Activated CD4-positive, alpha-beta T cell treated with anti-CD3 and anti-CD28 coated beads, Interleukin-2, amount 10 ng/mL, durations not matched to agents 7 days and 5 days (primary cell): ENCODE data around the gene MIB1. TPM values are rescaled to one million over a fixed set of nuclear protein-coding genes. Genes with fewer than 3 reads are reported as not detected.
"Not testable (repeated sequence)": the region's sequence is repeated elsewhere in the genome, so short reads cannot be mapped to it uniquely, and the experiment has no call there.

Source experiments
- CTCF ChIA-PET: fragments of 350-600 bp; sonication (Branson Sonifier 250); formaldehyde crosslinking; loops from one replicate; lab custom pipeline; 2021; ENCODE audit warnings: antibody characterized with exemption; lab: Charles Lee
- POLR2A ChIA-PET: fragments of 350-600 bp; sonication (Branson Sonifier 250); formaldehyde crosslinking; loops from one replicate; lab custom pipeline; 2021; ENCODE audit warnings: antibody characterized with exemption; lab: Charles Lee
- DNase-seq: peaks from one replicate; pipeline ENCODE4 v3.0.0-alpha.2; 2020
- H3K27ac Mint-ChIP-seq: one replicate; pipeline ENCODE4 v1.8.0; 2021; ENCODE audit warnings: mild to moderate bottlenecking, moderate library complexity, mixed read lengths
- H3K27me3 Mint-ChIP-seq: one replicate; pipeline ENCODE4 v1.8.0; 2021; ENCODE audit warnings: mixed read lengths
- H3K36me3 Mint-ChIP-seq: one replicate; pipeline ENCODE4 v1.8.0; 2021; ENCODE audit warnings: low read depth, mixed read lengths
- H3K4me1 Mint-ChIP-seq: one replicate; pipeline ENCODE4 v1.8.0; 2021; ENCODE audit warnings: mixed read lengths
- H3K4me3 Mint-ChIP-seq: one replicate; pipeline ENCODE4 v1.8.0; 2021; ENCODE audit warnings: mild to moderate bottlenecking, moderate library complexity, mixed read lengths
- H3K9me3 Mint-ChIP-seq: one replicate; pipeline ENCODE4 v1.8.0; 2021; ENCODE audit warnings: mixed read lengths
- total RNA-seq, 2 experiments: library from RNA; stranded (reverse); gene quantifications; one replicate each; pipeline ENCODE4 v1.2.3, GENCODE V29; 2021

MIB1 gene
- total RNA-seq, 2 experiments from 2014 or later, result 36.7 to 37.3 TPM

GRCh38 chr18:21796089-21796488, 55.5 kb downstream of the MIB1 start:
- POLR2A ChIA-PET, H3K27me3 Mint-ChIP-seq, H3K27ac Mint-ChIP-seq, DNase-seq, CTCF ChIA-PET, H3K9me3 Mint-ChIP-seq, H3K4me1 Mint-ChIP-seq, H3K4me3 Mint-ChIP-seq: not testable (repeated sequence)
- peaks cover 32% of the 10 kb centered on the region for H3K36me3 Mint-ChIP-seq

DNA sequence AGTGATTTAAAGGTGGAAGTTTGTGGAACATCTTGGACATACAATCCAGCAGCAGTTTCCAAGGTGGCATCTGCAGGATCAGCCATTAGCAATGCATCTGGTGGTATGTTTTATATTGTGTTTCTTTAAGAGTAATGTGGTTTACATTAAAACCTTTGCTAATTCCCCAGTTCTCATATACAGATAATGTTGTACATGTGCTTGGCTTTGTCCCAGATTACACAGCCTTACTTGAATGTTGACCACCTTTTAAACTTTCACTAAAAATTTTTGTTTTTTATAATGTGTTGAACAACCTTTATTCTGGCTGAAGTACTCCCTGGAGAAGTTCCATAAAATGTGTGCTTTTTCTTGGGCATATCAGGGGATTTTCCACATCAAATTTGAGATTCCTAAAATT, 57.5 kb downstream of the MIB1 start:
- no peak overlapping the region for H3K27ac Mint-ChIP-seq
- H3K4me3 Mint-ChIP-seq, result no peak overlapping the region
- DNase-seq, result no peak
- H3K27me3 Mint-ChIP-seq, result no peaks in the 10 kb centered on the region
- H3K36me3 Mint-ChIP-seq, result peaks cover 30% of the 10 kb centered on the region
- H3K4me1 Mint-ChIP-seq, result no peaks in the 10 kb centered on the region
- POLR2A ChIA-PET, result no interaction called here
- H3K9me3 Mint-ChIP-seq, result no peaks in the 10 kb centered on the region
- CTCF ChIA-PET, result no interaction called here

DNA sequence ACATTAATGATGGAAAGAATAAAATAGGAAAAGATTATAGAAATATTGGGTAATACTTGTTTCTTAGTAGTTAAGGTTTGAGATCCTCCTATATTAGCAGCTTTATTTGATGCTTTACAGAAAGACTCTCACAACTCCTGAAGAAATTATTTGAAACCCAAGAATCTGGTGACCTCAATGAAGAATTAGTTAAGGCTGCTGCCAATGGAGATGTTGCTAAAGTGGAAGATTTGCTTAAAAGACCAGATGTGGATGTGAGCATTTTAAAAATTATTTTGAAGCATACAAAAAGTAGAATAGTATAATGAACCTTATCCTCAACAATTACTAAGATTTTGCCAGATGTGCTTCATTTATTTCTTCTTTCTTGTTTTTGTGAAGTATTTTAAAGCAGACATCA, 59.1 kb downstream of the MIB1 start:
- H3K4me1 Mint-ChIP-seq, result no peaks in the 10 kb centered on the region
- ChIA-PET CTCF (no interaction called here), POLR2A (no interaction called here)
- H3K36me3 Mint-ChIP-seq, result peaks cover 38% of the 10 kb centered on the region
- no peaks in the 10 kb centered on the region for H3K9me3 Mint-ChIP-seq
- H3K4me3 Mint-ChIP-seq, result no peak overlapping the region
- no peak for DNase-seq
- H3K27me3 Mint-ChIP-seq, result no peaks in the 10 kb centered on the region
- H3K27ac Mint-ChIP-seq, result no peak overlapping the region

GRCh38 chr18:21803495-21803894, 62.9 kb downstream of the MIB1 start:
- H3K36me3 Mint-ChIP-seq, result peaks cover 32% of the 10 kb centered on the region
- DNase-seq, result no peak
- no peaks in the 10 kb centered on the region for H3K27me3 Mint-ChIP-seq
- H3K9me3 Mint-ChIP-seq, result peaks cover 2% of the 10 kb centered on the region
- ChIA-PET CTCF (no interaction called here), POLR2A (no interaction called here)
- H3K27ac Mint-ChIP-seq, result no peak overlapping the region
- no peaks in the 10 kb centered on the region for H3K4me1 Mint-ChIP-seq
- H3K4me3 Mint-ChIP-seq, result no peak overlapping the region

- H3K27ac Mint-ChIP-seq, result no peak overlapping the region
- peaks cover 15% of the 10 kb centered on the region for H3K9me3 Mint-ChIP-seq
- no peak overlapping the region for H3K4me3 Mint-ChIP-seq
- CTCF ChIA-PET, result no interaction called here
- H3K4me1 Mint-ChIP-seq, result no peaks in the 10 kb centered on the region
- H3K27me3 Mint-ChIP-seq, result no peaks in the 10 kb centered on the region
- H3K36me3 Mint-ChIP-seq, result peaks cover 49% of the 10 kb centered on the region
- no peak for DNase-seq
- POLR2A ChIA-PET, result no interaction called here
Observed at GRCh38 chr18:21805771-21806366, 65.3 kb downstream of the MIB1 start.

DNA sequence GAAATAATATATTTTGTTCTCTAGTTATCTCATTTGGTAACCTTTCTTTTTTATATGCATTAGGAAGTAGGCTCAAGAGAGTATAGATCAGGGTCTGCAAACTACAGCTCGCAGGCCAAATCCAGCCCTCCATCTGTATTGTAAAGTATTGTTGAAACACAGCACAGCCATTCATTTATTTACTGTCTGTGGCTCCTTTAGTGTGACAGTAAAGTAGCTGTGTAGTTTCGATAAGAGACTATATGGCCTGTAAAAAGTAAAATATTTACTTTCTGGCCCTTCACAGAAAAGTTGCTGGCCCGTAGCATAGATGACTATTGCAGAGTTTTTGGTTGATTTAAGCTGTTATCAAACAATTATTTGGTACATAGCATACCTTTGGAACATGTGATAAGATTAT, 67.6 kb downstream of the MIB1 start:
- ChIA-PET POLR2A (no interaction called here), CTCF (interaction anchor here (0.6 to 1.5 kb wide), 2 partner anchors 207 to 344 kb away, joined by 3 to 4 read pairs; partner anchors contain the start of gene ESCO1)
- H3K36me3 Mint-ChIP-seq, result peaks cover 38% of the 10 kb centered on the region
- H3K4me1 Mint-ChIP-seq, result no peaks in the 10 kb centered on the region
- H3K9me3 Mint-ChIP-seq, result peaks cover 15% of the 10 kb centered on the region
- H3K27ac Mint-ChIP-seq, result no peak overlapping the region
- H3K27me3 Mint-ChIP-seq, result no peaks in the 10 kb centered on the region
- no peak for DNase-seq
- H3K4me3 Mint-ChIP-seq, result no peak overlapping the region

DNA sequence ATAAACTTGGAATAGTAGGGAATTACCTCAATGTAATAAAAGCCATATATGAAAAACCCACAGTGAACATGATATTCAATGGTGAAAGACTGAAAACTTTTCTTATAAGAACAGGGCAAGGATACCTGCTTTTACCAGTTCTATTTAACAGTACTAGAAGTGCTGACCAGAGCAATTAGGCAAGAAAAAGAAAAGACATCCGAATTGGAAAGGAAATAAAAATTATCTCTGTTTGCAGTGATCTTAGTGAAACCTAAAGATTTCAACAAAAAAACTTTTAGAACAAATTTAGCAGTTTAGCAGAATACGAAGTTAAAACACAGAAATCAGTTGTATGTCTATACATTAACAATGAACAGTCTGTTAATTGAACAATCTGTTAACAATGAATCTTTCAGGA, 69.1 kb downstream of the MIB1 start:
- CTCF ChIA-PET, result no interaction called here

GRCh38 chr18:21815101-21815500, 74.5 kb downstream of the MIB1 start:
- ChIA-PET POLR2A (no interaction called here), CTCF (no interaction called here)
- no peaks in the 10 kb centered on the region for H3K4me1 Mint-ChIP-seq
- H3K27ac Mint-ChIP-seq, result no peak overlapping the region
- no peaks in the 10 kb centered on the region for H3K27me3 Mint-ChIP-seq
- H3K36me3 Mint-ChIP-seq, result peaks cover 29% of the 10 kb centered on the region
- H3K4me3 Mint-ChIP-seq, result no peak overlapping the region
- no peak for DNase-seq
- H3K9me3 Mint-ChIP-seq, result peaks cover 2% of the 10 kb centered on the region

More for the DNA sequence above, 69.1 kb downstream of the MIB1 start:
- H3K27ac Mint-ChIP-seq, result no peak overlapping the region
- H3K36me3 Mint-ChIP-seq, result peaks cover 33% of the 10 kb centered on the region
- no peak for DNase-seq
- no peak overlapping the region for H3K4me3 Mint-ChIP-seq
- POLR2A ChIA-PET, result no interaction called here
- peaks cover 15% of the 10 kb centered on the region for H3K9me3 Mint-ChIP-seq
- no peaks in the 10 kb centered on the region for H3K4me1 Mint-ChIP-seq
- H3K27me3 Mint-ChIP-seq, result no peaks in the 10 kb centered on the region

- Mint-ChIP-seq H3K9me3 (no peaks in the 10 kb centered on the region), H3K36me3 (peaks cover 29% of the 10 kb centered on the region), H3K27ac (no peak overlapping the region), H3K27me3 (no peaks in the 10 kb centered on the region), H3K4me3 (no peak overlapping the region), H3K4me1 (no peaks in the 10 kb centered on the region)
- DNase-seq, result no peak
- ChIA-PET CTCF (interaction anchor here (1.2 kb wide), 1 partner anchor 13 kb away, joined by 4 read pairs; no protein-coding TSS in a partner anchor), POLR2A (no interaction called here)
Observed at GRCh38 chr18:21820033-21820810, 79.6 kb downstream of the MIB1 start.

DNA sequence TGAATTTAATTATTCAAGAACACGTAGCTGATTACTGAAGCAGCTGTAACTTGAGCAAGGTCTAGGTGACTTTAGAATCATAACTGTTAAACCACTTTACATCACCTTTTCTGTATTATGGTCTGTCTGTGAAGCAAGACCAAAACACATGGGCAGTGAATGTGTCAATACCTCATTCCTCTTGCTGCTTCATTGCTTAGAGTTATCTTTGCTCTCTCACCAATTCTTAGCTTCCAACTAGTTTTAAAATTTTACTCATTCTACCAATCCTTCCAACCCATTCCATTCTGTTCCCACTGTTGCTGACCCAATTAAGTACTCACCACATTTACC, 80.2 kb downstream of the MIB1 start:
- ChIA-PET CTCF (interaction anchor here (1.2 kb wide), 1 partner anchor 13 kb away, joined by 4 read pairs; no protein-coding TSS in a partner anchor), POLR2A (no interaction called here)
- H3K4me1 Mint-ChIP-seq, result no peaks in the 10 kb centered on the region
- H3K27me3 Mint-ChIP-seq, result no peaks in the 10 kb centered on the region
- no peaks in the 10 kb centered on the region for H3K9me3 Mint-ChIP-seq
- no peak overlapping the region for H3K4me3 Mint-ChIP-seq
- H3K36me3 Mint-ChIP-seq, result peaks cover 28% of the 10 kb centered on the region
- H3K27ac Mint-ChIP-seq, result no peak overlapping the region
- DNase-seq, result no peak

DNA sequence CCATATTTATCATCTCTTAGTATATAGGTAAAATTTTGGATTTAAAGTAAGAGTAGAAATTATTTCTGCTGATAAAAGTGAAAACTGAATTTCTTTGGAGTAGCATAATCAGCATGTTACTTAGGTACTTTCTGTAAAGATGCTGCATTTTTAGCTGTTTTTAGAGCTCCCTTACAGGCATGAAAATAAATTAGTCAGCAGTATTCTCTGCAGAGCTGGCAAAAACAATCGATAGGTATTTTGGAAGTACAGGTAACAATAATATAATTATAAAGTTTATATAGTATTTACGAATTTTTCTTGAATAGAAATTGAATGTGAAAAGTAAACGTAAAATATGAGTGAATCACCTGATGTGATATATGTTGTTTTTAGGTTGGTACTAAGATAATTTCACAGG, 83.3 kb downstream of the MIB1 start:
- Mint-ChIP-seq H3K27ac (no peak overlapping the region), H3K36me3 (peaks cover 15% of the 10 kb centered on the region), H3K4me1 (no peaks in the 10 kb centered on the region), H3K9me3 (no peaks in the 10 kb centered on the region), H3K4me3 (no peak overlapping the region), H3K27me3 (no peaks in the 10 kb centered on the region)
- ChIA-PET CTCF (no interaction called here), POLR2A (no interaction called here)
- no peak for DNase-seq

DNA sequence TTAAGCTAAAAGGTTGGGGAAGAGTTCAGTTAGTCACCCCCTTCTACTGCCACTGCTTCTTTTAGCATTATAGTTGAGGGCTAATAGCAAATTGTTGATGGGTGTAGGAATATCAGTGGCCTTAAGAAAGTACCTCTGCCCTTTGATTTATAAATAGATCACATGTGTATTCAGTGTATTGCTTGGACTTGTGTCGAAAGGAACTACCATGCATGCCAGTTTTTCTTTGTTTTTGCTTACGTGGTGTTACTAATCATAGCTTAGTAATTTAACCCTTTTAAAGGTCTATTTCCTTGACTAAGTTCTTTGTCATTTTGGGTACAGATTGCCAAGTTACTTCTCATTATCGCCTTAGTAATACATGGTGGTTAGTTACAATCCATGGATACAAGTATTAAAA, 85.6 kb downstream of the MIB1 start:
- Mint-ChIP-seq H3K36me3 (peaks cover 7% of the 10 kb centered on the region), H3K9me3 (no peaks in the 10 kb centered on the region), H3K27ac (no peak overlapping the region), H3K27me3 (no peaks in the 10 kb centered on the region), H3K4me3 (no peak overlapping the region), H3K4me1 (no peaks in the 10 kb centered on the region)
- POLR2A ChIA-PET, result interaction anchor here (0.6 kb wide), 1 partner anchor 1117 kb away, joined by 3 read pairs; no protein-coding TSS in a partner anchor
- CTCF ChIA-PET, result interaction anchor here (0.6 kb wide), 1 partner anchor 51 kb away, joined by 4 read pairs; no protein-coding TSS in a partner anchor
- no peak for DNase-seq

DNA sequence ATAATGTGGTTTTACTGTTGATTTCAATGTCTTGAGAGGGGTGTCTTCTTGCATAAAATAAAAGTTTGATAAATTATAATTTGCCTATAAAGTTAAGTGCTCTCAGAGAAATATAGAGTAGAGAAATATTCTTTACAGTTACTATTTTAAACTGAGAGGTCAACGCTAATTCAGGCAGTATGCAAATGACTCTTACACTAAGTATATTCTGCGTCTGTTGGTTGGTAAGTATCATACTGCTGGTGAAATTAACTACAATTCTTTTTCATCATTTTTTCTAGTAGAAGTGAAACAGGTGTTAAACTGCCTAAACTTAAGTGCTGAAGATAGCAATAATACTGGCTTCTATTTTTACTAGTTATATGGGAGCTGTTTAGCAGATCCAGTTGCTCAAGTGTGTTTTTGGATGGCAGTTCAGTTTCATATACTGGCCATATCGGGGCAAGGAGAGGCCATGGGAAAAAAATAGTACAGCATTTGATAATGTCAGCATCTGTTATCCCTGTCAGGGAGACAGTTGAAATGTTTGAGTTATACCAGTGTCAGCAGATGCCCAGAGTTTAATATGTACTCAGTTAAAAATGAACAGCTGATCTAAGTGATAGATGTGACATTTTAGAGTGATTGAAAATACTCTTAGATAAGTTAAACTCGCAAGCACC, 86.2 kb downstream of the MIB1 start:
- ChIA-PET POLR2A (interaction anchor here (0.6 kb wide), 1 partner anchor 1116 kb away, joined by 3 read pairs; no protein-coding TSS in a partner anchor), CTCF (interaction anchor here (0.6 to 1.7 kb wide), 2 partner anchors 51 to 226 kb away, joined by 3 to 4 read pairs; partner anchors contain the start of gene ESCO1)
- DNase-seq, result no peak
- Mint-ChIP-seq H3K9me3 (no peaks in the 10 kb centered on the region), H3K4me1 (no peaks in the 10 kb centered on the region), H3K36me3 (peaks cover 6% of the 10 kb centered on the region), H3K4me3 (no peak overlapping the region), H3K27ac (no peak overlapping the region), H3K27me3 (no peaks in the 10 kb centered on the region)
